Ovary (tissue), 9 donors: Measurements from ENCODE around the gene RCHY1. TPM values are rescaled to one million over a fixed set of nuclear protein-coding genes. Genes with fewer than 3 reads are reported as not detected.

Source experiments
- DNase-seq, 5 donors: peaks; one replicate each; pipeline ENCODE4 v3.0.0-alpha.2; 2019 to 2020
- H3K27ac ChIP-seq, 2 donors: fragments of 200-600 bp; one replicate each; pipeline versions ENCODE4 v1.5.1 to v1.8.0; 2019 to 2022
- H3K27me3 ChIP-seq: fragments of 200-600 bp; one replicate; pipeline ENCODE4 v1.8.0; 2022
- H3K36me3 ChIP-seq: fragments of 200-600 bp; sonication (generic); one replicate; pipeline ENCODE4 v1.5.1; 2019
- H3K4me1 ChIP-seq: one replicate; pipeline ENCODE4 v1.8.1; 2013; ENCODE audit warnings: mild to moderate bottlenecking, moderate library complexity; ENCODE audit not compliant: insufficient read depth
- H3K4me3 ChIP-seq: fragments of 200-600 bp; sonication (generic); one replicate; pipeline ENCODE4 v1.5.1; 2017
- H3K9me3 ChIP-seq, 2 donors: fragments of 200-600 bp in 1 of 2; sonication (generic) in 1 of 2; one replicate each; pipeline versions ENCODE4 v1.5.1 to v1.8.1; 2013 to 2019; ENCODE audit warnings: mild to moderate bottlenecking in 1 of 2, moderate library complexity in 1 of 2
- EP300 ChIP-seq: sonication (generic); formaldehyde crosslinking; IDR thresholded peaks from one replicate; pipeline ENCODE4 v1.6.1; 2017; ENCODE audit warnings: antibody characterized with exemption
- POLR2A ChIP-seq: fragments of 450-650 bp; IDR thresholded peaks from one replicate; pipeline ENCODE4 v1.6.1; 2017; ENCODE audit warnings: antibody characterized with exemption, mild to moderate bottlenecking, moderate library complexity
- WGBS, 3 donors: extraction: QIAGEN DNeasy Blood & Tissue Kit in 1 of 3; methylation state at CpG; one replicate each; pipeline versions ENCODE4 v1.1.5 to v1.1.7; 2013 to 2017; 5-methylcytosine and 5-hydroxymethylcytosine counted together
- intact Hi-C, 4 donors: fragments of 100-400 bp; cut with DNase I; formaldehyde crosslinking; loops; one replicate each; pipeline versions ENCODE4 v1.11.0 to v1.15.1; 2022 to 2023
- polyA plus RNA-seq, 2 donors: library from polyadenylated mRNA; stranded (reverse); fragments of 200-250 nt in 1 of 2; fragments of 350-450 nt in 1 of 2; fragmentation: Illumina TruSeq in 1 of 2; extraction: RNeasy Lipid Tissue Mini Kit (QIAGEN cat#74804) in 1 of 2; gene quantifications; one replicate each; pipeline ENCODE4 v1.2.3, GENCODE V29; 2013 to 2014
- total RNA-seq, 7 donors: library from RNA; depleted of rRNA in 2 of 7; stranded (reverse); fragments of >200 nt in 2 of 7; fragmentation: NEBNext Ultra II Directional in 3 of 7; extraction: Animal tissue kit (Norgen Biotek cat#: 25700) in 3 of 7; gene quantifications; one replicate each; pipeline versions ENCODE4 v1.1.0 to v1.2.4, GENCODE V29; 2016 to 2023
- TF ChIP-seq, protein P1 (sequence below), 3 donors: fragments of 450-650 bp in 2 of 3; fragments of 200-600 bp in 1 of 3; IDR thresholded peaks; one replicate each; pipeline versions ENCODE4 v1.5.1 to v1.8.0; 2016 to 2022; ENCODE audit warnings: antibody characterized with exemption in 3 of 3, mild to moderate bottlenecking in 1 of 3
- donor health status: DM: no; HTN: no; CAD: no; lungs with moderate emphysema.
- donor health status: DM: no; HTN: no; CAD: no.
- donor health status: Bipolar disorder and iron deficiency.
- donor health status: DM: yes; HTN: yes; CAD: no.
- donor health status: DM: no; HTN: no; CAD: no.
- donor health status: DM: yes; HTN: yes; CAD: no.

The RCHY1 gene
- total and polyA plus RNA-seq, 9 donors = 14.6 to 43.4 (median 28.1) TPM

- no peak for TF ChIP-seq EP300
- no peak for TF ChIP-seq POLR2A
- TF ChIP-seq, protein P1, sequence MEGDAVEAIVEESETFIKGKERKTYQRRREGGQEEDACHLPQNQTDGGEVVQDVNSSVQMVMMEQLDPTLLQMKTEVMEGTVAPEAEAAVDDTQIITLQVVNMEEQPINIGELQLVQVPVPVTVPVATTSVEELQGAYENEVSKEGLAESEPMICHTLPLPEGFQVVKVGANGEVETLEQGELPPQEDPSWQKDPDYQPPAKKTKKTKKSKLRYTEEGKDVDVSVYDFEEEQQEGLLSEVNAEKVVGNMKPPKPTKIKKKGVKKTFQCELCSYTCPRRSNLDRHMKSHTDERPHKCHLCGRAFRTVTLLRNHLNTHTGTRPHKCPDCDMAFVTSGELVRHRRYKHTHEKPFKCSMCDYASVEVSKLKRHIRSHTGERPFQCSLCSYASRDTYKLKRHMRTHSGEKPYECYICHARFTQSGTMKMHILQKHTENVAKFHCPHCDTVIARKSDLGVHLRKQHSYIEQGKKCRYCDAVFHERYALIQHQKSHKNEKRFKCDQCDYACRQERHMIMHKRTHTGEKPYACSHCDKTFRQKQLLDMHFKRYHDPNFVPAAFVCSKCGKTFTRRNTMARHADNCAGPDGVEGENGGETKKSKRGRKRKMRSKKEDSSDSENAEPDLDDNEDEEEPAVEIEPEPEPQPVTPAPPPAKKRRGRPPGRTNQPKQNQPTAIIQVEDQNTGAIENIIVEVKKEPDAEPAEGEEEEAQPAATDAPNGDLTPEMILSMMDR (IDR thresholded peaks at IDR 0.05) = no peak
- DNase-seq = no peak
- Histone ChIP-seq H3K27ac (no peak overlapping the region), H3K36me3 (no peaks in the 10 kb centered on the region), H3K4me3 (no peak overlapping the region), H3K4me1 (no peaks in the 10 kb centered on the region), H3K9me3 (no peaks in the 10 kb centered on the region), H3K27me3 (no peaks in the 10 kb centered on the region)
- intact Hi-C loops = no loop called here
- WGBS, 3 donors = 90 to 94% (median 93%) methylated on average over 3 of the region's 3 CpGs
Measured at GRCh38 chr4:75457365-75457764, 56.8 kb downstream of the RCHY1 start.

DNA sequence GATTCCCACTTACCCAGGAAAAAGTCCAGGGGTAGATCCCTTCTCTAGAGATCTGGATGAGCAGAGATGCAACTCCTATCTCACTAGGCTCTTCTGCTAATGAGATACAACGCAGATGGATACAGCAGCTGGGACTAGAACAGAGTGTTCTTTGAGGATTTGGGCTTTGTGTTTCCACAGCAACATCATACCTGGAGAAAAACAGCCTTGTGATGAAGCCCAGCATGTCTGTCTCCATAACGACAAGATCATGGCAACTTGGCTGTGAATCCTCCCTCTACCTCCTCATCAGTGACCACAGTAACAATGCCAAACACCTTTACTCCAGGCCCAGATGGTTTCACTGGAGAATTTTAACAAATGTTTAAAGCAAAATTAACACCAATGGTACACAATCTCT lies 80.1 kb downstream of the RCHY1 start:
- no peak overlapping the region for H3K27ac ChIP-seq

DNA sequence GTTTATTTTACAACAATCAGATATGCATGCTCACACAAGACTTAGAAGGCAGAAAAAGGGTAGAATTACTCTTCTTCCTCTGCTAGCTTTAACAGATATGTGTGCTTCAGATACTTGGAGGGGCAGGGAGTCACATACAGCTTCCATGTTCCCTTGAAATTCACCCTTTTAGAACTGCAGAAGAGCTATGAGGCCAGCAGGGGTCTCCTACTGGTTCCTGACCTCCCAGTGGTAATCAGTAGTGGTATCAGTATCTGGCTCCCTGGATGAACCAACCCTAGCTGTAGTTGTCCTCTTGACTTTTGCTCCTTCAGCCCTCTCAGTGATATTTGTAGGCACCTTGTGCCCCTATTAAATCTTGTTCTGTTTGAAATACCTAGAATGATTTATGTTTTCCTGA lies 81.5 kb downstream of the RCHY1 start:
- H3K27me3 ChIP-seq = no peaks in the 10 kb centered on the region
- no peaks in the 10 kb centered on the region for H3K36me3 ChIP-seq
- H3K4me1 ChIP-seq = no peaks in the 10 kb centered on the region
- no peak overlapping the region for H3K4me3 ChIP-seq
- intact Hi-C loops = no loop called here
- no peak for DNase-seq
- TF ChIP-seq POLR2A = no peak
- TF ChIP-seq EP300 = no peak
- TF ChIP-seq, protein P1 (IDR thresholded peaks at IDR 0.05) = no peak
- H3K9me3 ChIP-seq = no peaks in the 10 kb centered on the region
- no peak overlapping the region for H3K27ac ChIP-seq

More for the DNA sequence above, 80.1 kb downstream of the RCHY1 start:
- TF ChIP-seq EP300 = no peak
- TF ChIP-seq POLR2A = no peak
- TF ChIP-seq, protein P1 (IDR thresholded peaks at IDR 0.05) = no peak
- H3K36me3 ChIP-seq = no peaks in the 10 kb centered on the region
- H3K4me3 ChIP-seq = no peak overlapping the region
- no peaks in the 10 kb centered on the region for H3K9me3 ChIP-seq
- DNase-seq = no peak
- H3K27me3 ChIP-seq = no peaks in the 10 kb centered on the region
- no peaks in the 10 kb centered on the region for H3K4me1 ChIP-seq
- WGBS, 3 donors = 34 to 77% (median 41%) methylated on average over 2 of the region's 2 CpGs
- intact Hi-C loops = no loop called here

DNA sequence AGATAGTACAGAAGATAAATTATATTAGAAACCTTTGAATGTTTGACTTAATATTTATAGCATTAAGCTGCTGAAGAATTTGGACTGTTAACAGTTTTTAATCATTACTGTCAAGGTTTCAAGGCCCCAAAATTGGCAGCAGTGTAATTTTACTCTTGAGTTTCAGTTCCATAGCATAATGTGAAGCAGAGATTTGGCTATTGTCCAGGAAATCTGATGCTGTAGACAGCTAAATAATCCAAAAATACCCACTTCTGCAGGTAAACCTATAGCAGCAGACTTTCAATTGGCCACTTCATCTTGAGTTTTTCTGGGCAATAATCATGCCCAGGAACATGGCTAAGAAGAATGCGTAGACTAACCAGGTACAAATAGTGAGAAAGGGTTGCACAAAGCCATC lies 85.0 kb downstream of the RCHY1 start:
- intact Hi-C loops = no loop called here
- 0 to 55% (median 0%) methylated on average over 1 of the region's 1 CpG for WGBS, 3 donors

More for the DNA sequence above, 85.0 kb downstream of the RCHY1 start:
- Histone ChIP-seq H3K4me1 (no peaks in the 10 kb centered on the region), H3K4me3 (no peak overlapping the region), H3K36me3 (no peaks in the 10 kb centered on the region), H3K27me3 (no peaks in the 10 kb centered on the region), H3K9me3 (no peaks in the 10 kb centered on the region), H3K27ac (no peak overlapping the region)
- no peak for DNase-seq
- TF ChIP-seq POLR2A = no peak
- TF ChIP-seq EP300 = no peak
- TF ChIP-seq, protein P1 (IDR thresholded peaks at IDR 0.05) = no peak

Other genes starting within 250 kb of the RCHY1 start
- 10 to 100 TPM; 10.0 to 30.7 (median 18.9) TPM for gene THAP6, start 70 bp upstream of the RCHY1 start, total RNA-seq
- 10 to 100 TPM in 1 of 2 donors, 1 to 10 TPM in 1; 7.4 to 11.7 TPM for gene THAP6, start 70 bp upstream of the RCHY1 start, polyA plus RNA-seq
- not detected for gene ODAPH, start 41.7 kb upstream of the RCHY1 start, total RNA-seq
- gene ODAPH, start 41.7 kb upstream of the RCHY1 start, polyA plus RNA-seq = not detected
- 1 to 10 TPM; 1.2 to 3.4 (median 1.9) TPM for gene CDKL2, start 116.1 kb upstream of the RCHY1 start, total RNA-seq
- 1 to 10 TPM in 1 of 2 donors, under 1 TPM in 1; 0.45 to 1.2 TPM for gene CDKL2, start 116.1 kb upstream of the RCHY1 start, polyA plus RNA-seq
- gene G3BP2, start 159.0 kb upstream of the RCHY1 start, total RNA-seq = 10 to 100 TPM; 56.0 to 96.5 (median 83.1) TPM
- 100 to 1,000 TPM in 1 of 2 donors, 10 to 100 TPM in 1; 31.4 to 122 TPM for gene G3BP2, start 159.0 kb upstream of the RCHY1 start, polyA plus RNA-seq
- 10 to 100 TPM; 52.2 to 91.3 (median 74.3) TPM for gene USO1, start 210.2 kb upstream of the RCHY1 start, total RNA-seq
- gene USO1, start 210.2 kb upstream of the RCHY1 start, polyA plus RNA-seq = 10 to 100 TPM; 50.7 to 56.2 TPM